Nephron progenitor cell (in vitro differentiated cells): ENCODE measurements around the gene RGS2.

Experiments used
- DNase-seq: peaks from one replicate; pipeline ENCODE4 v3.0.0; 2021
- H3K27ac Mint-ChIP-seq: 2 replicates; pipeline ENCODE4 v1.8.0; 2021; ENCODE audit warnings: mild to moderate bottlenecking, moderate library complexity, mixed read lengths
- H3K27me3 Mint-ChIP-seq: 2 replicates; pipeline ENCODE4 v1.8.0; 2021; ENCODE audit warnings: mild to moderate bottlenecking, low read depth, mixed read lengths; ENCODE audit not compliant: poor library complexity
- H3K36me3 Mint-ChIP-seq: 2 replicates; pipeline ENCODE4 v1.8.0; 2021; ENCODE audit warnings: low read depth, mixed read lengths
- H3K4me1 Mint-ChIP-seq: 2 replicates; pipeline ENCODE4 v1.8.0; 2021; ENCODE audit warnings: mixed read lengths
- H3K4me3 Mint-ChIP-seq: 2 replicates; pipeline ENCODE4 v1.8.0; 2021; ENCODE audit warnings: mild to moderate bottlenecking, moderate library complexity, mixed read lengths
- H3K9me3 Mint-ChIP-seq: 2 replicates; pipeline ENCODE4 v1.8.0; 2021; ENCODE audit warnings: mild to moderate bottlenecking, moderate library complexity, mixed read lengths
- TF ChIP-seq, protein P1 (sequence below): fragments of 200-600 bp; sonication (generic); IDR thresholded peaks from 2 replicates; pipeline ENCODE4 v1.5.0; 2021; ENCODE audit warnings: antibody characterized with exemption

RGS2 gene

DNA sequence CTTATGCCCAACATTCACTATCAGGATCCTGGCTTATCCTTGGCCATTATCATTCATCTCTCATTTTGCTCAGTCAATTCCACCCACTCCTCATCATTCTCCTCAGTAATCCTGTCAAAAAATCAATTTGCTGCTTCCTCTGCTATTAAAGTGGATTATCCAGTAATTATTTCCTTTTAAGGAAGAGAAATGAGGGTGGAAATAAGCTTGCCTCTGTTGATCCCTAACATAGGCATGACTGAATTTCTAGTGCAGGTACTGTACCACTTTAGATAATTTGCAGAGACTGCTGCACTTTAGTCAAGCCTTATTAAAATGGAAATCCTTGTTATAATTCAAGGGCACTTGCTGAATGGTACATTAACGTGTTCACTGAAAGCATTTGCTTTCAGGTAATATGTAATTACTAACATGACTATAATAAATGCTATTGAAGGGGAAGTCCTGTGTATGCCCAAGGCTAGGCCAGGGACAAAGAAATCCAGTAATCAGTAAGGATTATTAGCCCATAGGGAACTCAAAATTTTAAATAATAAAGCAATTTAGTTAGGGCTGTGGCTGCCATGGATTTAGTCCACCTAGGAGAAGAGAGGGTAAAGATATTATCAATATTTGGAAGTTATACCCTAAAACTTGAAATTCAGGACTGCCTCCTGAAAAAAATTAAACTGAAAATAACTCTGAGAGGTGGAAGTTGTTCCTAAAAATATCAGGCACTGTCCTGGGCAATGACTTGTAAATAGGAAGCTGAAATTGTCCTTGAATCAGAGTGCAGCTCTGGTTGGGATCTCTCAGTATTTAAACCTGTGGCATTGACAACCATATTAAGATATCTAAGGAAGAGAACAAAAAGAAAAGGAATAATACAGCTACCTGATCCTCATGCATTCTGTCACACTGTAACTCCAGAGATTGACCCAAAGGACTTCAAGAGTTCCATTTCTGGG is 43.4 kb downstream of the RGS2 start:
- Mint-ChIP-seq H3K4me1 (peaks cover 6% of the 10 kb centered on the region), H3K9me3 (peaks cover 5% of the 10 kb centered on the region), H3K27me3 (no peaks in the 10 kb centered on the region), H3K4me3 (no peak overlapping the region), H3K36me3 (no peaks in the 10 kb centered on the region), H3K27ac (no peak overlapping the region)
- TF ChIP-seq, protein P1, sequence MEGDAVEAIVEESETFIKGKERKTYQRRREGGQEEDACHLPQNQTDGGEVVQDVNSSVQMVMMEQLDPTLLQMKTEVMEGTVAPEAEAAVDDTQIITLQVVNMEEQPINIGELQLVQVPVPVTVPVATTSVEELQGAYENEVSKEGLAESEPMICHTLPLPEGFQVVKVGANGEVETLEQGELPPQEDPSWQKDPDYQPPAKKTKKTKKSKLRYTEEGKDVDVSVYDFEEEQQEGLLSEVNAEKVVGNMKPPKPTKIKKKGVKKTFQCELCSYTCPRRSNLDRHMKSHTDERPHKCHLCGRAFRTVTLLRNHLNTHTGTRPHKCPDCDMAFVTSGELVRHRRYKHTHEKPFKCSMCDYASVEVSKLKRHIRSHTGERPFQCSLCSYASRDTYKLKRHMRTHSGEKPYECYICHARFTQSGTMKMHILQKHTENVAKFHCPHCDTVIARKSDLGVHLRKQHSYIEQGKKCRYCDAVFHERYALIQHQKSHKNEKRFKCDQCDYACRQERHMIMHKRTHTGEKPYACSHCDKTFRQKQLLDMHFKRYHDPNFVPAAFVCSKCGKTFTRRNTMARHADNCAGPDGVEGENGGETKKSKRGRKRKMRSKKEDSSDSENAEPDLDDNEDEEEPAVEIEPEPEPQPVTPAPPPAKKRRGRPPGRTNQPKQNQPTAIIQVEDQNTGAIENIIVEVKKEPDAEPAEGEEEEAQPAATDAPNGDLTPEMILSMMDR: no peak
- no peak for DNase-seq

DNA sequence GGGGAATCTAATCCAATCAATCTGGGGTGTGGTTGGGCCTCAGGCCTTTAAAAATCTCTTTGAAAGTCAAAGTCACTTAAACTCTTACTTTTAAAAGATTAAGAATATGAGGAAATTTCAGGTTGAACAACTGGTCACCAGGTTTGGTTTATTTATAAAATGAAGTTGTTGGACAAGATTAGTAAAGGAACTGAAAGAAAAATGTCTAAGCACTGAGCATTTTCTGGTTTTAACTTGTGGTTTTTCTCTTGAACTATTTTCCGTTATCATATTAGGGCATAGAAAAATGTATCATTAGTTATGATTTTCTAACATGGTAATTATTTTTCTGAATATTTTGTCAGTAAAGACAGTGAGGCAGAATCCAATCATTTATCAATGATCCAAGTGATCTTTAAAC is 49.6 kb downstream of the RGS2 start:
- TF ChIP-seq, protein P1: no peak
- Mint-ChIP-seq H3K4me3 (no peak overlapping the region), H3K27ac (no peak overlapping the region), H3K9me3 (peaks cover 12% of the 10 kb centered on the region), H3K4me1 (no peaks in the 10 kb centered on the region), H3K36me3 (no peaks in the 10 kb centered on the region), H3K27me3 (no peaks in the 10 kb centered on the region)
- DNase-seq: no peak

DNA sequence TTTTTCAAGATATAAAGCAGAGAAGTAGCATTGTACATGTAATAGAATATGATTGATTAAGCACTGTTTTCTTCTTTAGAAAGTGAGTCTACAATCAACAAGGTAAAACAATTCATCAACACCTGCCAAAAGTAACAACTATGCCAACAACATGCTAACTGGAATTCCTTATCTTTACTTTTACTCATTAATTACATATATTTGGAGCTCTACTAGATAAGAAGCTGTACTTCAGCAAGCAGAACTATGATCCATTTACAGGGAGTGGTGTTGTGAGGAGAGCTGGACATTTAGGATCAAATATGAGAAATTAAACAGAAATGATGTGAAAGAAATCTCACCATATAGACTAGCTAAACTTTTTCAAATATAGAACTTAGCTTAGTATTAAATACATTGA is 51.0 kb downstream of the RGS2 start:
- no peak for DNase-seq
- no peaks in the 10 kb centered on the region for H3K4me1 Mint-ChIP-seq
- H3K27me3 Mint-ChIP-seq: no peaks in the 10 kb centered on the region
- no peaks in the 10 kb centered on the region for H3K36me3 Mint-ChIP-seq
- TF ChIP-seq, protein P1: no peak
- H3K9me3 Mint-ChIP-seq: peaks cover 8% of the 10 kb centered on the region
- H3K4me3 Mint-ChIP-seq: no peak overlapping the region
- H3K27ac Mint-ChIP-seq: no peak overlapping the region

DNA sequence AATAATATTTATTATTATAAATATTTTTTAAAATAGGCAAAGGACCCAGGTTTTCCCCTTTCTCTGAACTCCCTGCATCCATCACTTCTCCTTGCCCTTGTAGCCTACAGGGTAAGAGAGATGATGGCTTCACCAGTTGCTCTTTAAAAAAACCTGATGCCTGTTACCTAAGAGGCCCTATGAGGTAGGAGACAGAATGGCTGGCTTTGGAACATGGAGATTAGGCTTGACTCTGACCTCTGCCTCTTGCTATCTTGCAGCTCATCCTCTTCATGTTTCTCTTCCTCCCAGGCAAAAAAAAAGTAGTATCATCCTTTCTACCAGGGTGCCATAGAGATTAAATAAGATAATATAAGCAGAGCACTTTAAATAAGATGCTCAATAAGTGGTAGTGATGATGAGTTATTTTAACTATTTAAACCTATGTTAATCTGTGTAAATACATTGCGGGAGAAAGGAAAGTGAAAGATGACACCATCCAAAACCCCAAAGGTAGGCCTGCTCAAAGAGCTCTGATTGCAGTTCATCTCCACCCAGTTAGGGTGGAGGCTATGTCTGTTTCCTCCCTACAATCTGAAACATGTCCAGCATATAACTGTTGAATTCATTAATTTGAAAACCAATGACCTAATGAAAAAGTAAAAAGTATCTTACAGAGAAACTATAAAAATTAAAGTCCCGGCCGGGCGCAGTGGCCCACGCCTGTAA is 51.8 kb downstream of the RGS2 start:
- H3K27ac Mint-ChIP-seq: no peak overlapping the region
- peaks cover 7% of the 10 kb centered on the region for H3K9me3 Mint-ChIP-seq
- DNase-seq: no peak
- no peaks in the 10 kb centered on the region for H3K4me1 Mint-ChIP-seq
- no peaks in the 10 kb centered on the region for H3K27me3 Mint-ChIP-seq
- no peaks in the 10 kb centered on the region for H3K36me3 Mint-ChIP-seq
- no peak overlapping the region for H3K4me3 Mint-ChIP-seq
- TF ChIP-seq, protein P1: no peak

DNA sequence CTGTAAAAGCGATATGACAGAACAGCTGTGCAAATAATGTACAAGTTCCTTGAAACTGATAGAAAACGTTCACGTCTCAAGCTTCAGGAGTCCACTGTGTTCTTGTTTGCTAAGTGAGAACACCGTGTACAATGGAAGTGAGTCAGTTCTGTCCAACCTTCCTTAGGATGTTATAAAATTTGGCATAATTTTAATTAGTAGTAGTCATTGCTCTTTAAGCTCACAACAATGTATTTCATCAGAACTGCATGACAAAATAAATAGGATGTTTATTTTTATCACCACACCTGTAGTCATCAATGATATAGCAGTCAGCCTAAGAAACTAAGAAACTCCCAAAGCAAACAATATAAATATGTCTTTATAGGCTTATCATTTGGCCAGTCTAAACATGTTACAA is 53.0 kb downstream of the RGS2 start:
- H3K4me1 Mint-ChIP-seq: no peaks in the 10 kb centered on the region
- H3K36me3 Mint-ChIP-seq: no peaks in the 10 kb centered on the region
- no peak overlapping the region for H3K4me3 Mint-ChIP-seq
- H3K27ac Mint-ChIP-seq: no peak overlapping the region
- H3K9me3 Mint-ChIP-seq: peaks cover 7% of the 10 kb centered on the region
- no peak for DNase-seq
- TF ChIP-seq, protein P1: no peak
- H3K27me3 Mint-ChIP-seq: no peaks in the 10 kb centered on the region
